Activated T-helper 17 cell treated with anti-CD3 and anti-CD28 coated beads, Interleukin-2, amount 50 U/mL, for 72 hours (primary cell): ENCODE measurements around the gene C1orf87. TPM values are rescaled to one million over a fixed set of nuclear protein-coding genes. Genes with fewer than 3 reads are reported as not detected.
A peak's percentile ranks its signal among the peaks of the same experiment; 100 is the strongest.

Experiments used
- ATAC-seq: fragments of 150-1000 bp; cut with Tn5 transposase; replicated peaks from 2 replicates; pipeline ENCODE4 v1.10.0; 2021; ENCODE audit warnings: mild to moderate bottlenecking, moderate library complexity
- H3K27ac Mint-ChIP-seq: one replicate; pipeline ENCODE4 v1.8.0; 2022; ENCODE audit warnings: mixed read lengths
- H3K27me3 Mint-ChIP-seq: one replicate; pipeline ENCODE4 v1.8.0; 2022; ENCODE audit warnings: mixed read lengths
- H3K36me3 Mint-ChIP-seq: one replicate; pipeline ENCODE4 v1.8.0; 2022; ENCODE audit warnings: low read depth, mild to moderate bottlenecking, mixed read lengths
- H3K4me1 Mint-ChIP-seq: one replicate; pipeline ENCODE4 v1.8.0; 2022; ENCODE audit warnings: mixed read lengths
- H3K4me3 Mint-ChIP-seq: one replicate; pipeline ENCODE4 v1.8.0; 2022; ENCODE audit warnings: mild to moderate bottlenecking, mixed read lengths
- H3K9me3 Mint-ChIP-seq: one replicate; pipeline ENCODE4 v1.8.0; 2022; ENCODE audit warnings: mixed read lengths
- total RNA-seq, 2 donors: library from RNA; stranded (reverse); gene quantifications; one replicate each; pipeline ENCODE4 v1.2.3, GENCODE V29; 2022

The C1orf87 gene
- total RNA-seq, 2 donors from 2014 or later = not detected

DNA sequence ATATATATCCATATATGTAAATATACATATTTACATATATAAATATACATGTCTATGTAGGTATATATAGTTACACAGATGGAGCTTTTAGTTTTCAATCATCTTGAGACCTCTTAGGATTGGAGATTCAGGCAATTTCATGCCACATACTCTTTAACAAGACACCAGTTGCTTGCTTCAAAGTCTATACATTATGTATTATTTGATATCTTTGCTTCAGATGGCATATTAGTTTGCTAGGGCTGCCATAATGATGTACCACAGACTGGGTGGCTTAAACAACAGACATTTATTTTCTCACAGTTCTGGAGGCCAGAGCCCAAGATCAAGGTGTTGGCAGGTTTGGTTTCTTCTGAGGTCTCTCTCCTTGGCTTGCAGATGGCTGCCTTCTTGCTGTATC, 14.1 kb upstream of the C1orf87 start:
- Mint-ChIP-seq H3K4me1 (no peaks in the 10 kb centered on the region), H3K27ac (no peak overlapping the region), H3K4me3 (no peak overlapping the region), H3K27me3 (peaks cover 7% of the 10 kb centered on the region), H3K9me3 (no peaks in the 10 kb centered on the region), H3K36me3 (no peaks in the 10 kb centered on the region)
- no peak for ATAC-seq

- ATAC-seq = no peak
- H3K4me3 Mint-ChIP-seq = no peak overlapping the region
- H3K36me3 Mint-ChIP-seq = no peaks in the 10 kb centered on the region
- no peaks in the 10 kb centered on the region for H3K9me3 Mint-ChIP-seq
- H3K4me1 Mint-ChIP-seq = no peaks in the 10 kb centered on the region
- peaks cover 30% of the 10 kb centered on the region for H3K27me3 Mint-ChIP-seq
- no peak overlapping the region for H3K27ac Mint-ChIP-seq
These were observed 4.6 kb upstream of the C1orf87 start for GRCh38 chr1:60078182-60078581.

DNA sequence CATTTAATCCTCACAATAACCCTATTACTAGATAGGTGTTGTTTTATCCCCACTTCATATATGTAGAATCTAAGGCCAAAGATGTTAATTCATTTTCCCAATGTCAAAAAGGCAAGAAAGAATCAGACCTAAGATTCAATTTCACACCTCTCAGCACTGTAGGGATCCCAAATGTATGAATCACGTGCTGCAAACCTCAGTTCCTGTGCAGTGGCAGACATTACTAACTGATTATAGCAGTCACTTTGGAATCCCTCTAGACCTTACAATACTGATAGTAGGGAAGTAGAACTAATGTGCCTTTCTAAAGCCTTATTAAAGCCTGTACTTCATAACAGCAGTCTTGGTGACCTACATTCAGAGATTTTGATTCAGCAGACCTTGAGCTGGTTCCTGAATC, 2.3 kb downstream of the C1orf87 start:
- Mint-ChIP-seq H3K9me3 (no peaks in the 10 kb centered on the region), H3K27me3 (peaks cover 36% of the 10 kb centered on the region), H3K36me3 (no peaks in the 10 kb centered on the region), H3K4me3 (no peak overlapping the region), H3K4me1 (no peaks in the 10 kb centered on the region), H3K27ac (no peak overlapping the region)
- ATAC-seq = no peak

- Mint-ChIP-seq H3K36me3 (no peaks in the 10 kb centered on the region), H3K9me3 (no peaks in the 10 kb centered on the region), H3K27me3 (peaks cover 22% of the 10 kb centered on the region), H3K4me3 (no peak overlapping the region), H3K4me1 (no peaks in the 10 kb centered on the region), H3K27ac (no peak overlapping the region)
- no peak for ATAC-seq
These were observed 3.9 kb downstream of the C1orf87 start for GRCh38 chr1:60069691-60070090.

DNA sequence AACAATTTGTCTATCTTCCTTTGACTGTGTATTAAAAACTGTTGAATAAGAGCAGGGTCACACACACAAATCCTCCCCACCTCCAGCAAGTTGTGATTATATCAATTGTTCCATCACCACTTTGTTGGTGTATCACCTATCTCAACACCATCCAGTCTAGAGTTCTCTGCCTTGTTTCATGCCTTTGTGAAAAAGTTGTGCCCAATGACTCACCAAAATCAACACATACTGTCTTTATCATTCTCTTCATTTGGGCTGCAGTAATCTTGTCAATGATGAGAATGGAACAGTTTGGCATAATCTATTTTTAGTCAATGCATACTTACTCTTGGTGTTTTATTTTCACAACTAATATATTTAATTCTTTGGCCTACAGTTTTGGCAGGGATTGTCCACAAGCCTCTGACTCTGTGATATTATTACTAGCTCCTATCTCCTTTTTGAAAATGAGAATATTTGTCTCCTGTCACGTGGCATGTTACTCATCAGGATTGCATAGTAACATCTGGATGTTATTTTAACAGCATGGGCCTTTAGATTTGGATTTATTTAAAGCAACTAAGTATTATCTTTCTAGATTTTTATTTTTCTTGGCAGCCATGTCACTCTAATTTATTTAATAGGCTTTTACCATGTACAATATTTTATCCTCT, 5.1 kb downstream of the C1orf87 start:
- Mint-ChIP-seq H3K4me3 (no peak overlapping the region), H3K9me3 (no peaks in the 10 kb centered on the region), H3K36me3 (no peaks in the 10 kb centered on the region), H3K27me3 (peaks cover 19% of the 10 kb centered on the region), H3K4me1 (no peaks in the 10 kb centered on the region), H3K27ac (no peak overlapping the region)
- no peak for ATAC-seq

DNA sequence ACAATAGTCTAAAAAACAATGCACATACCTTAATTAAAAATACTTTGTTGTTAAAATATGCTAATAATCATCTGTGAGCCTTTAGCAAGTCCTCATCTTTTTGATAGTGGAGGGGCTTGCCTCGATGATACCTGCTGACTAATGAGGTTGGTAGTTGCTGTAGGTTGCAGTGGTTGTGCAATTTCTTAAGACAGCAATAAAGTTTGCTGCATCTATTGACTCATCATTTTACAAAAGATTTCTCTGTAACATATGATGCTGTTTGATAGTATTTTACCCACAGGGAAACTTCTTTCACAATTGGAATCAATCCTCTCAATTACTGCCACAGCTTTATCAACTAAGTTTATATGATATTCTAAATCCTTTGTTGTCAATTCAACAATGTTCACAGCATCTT, 7.6 kb downstream of the C1orf87 start:
- no peaks in the 10 kb centered on the region for H3K36me3 Mint-ChIP-seq
- H3K27me3 Mint-ChIP-seq = peaks cover 3% of the 10 kb centered on the region
- no peak overlapping the region for H3K27ac Mint-ChIP-seq
- no peak overlapping the region for H3K4me3 Mint-ChIP-seq
- ATAC-seq = no peak
- no peaks in the 10 kb centered on the region for H3K9me3 Mint-ChIP-seq
- no peaks in the 10 kb centered on the region for H3K4me1 Mint-ChIP-seq

GRCh38 chr1:60065199-60065598, 8.4 kb downstream of the C1orf87 start:
- Mint-ChIP-seq H3K27me3 (peaks cover 3% of the 10 kb centered on the region), H3K36me3 (no peaks in the 10 kb centered on the region), H3K4me3 (no peak overlapping the region), H3K4me1 (no peaks in the 10 kb centered on the region), H3K9me3 (no peaks in the 10 kb centered on the region), H3K27ac (no peak overlapping the region)
- ATAC-seq = no peak

- no peaks in the 10 kb centered on the region for H3K9me3 Mint-ChIP-seq
- H3K27me3 Mint-ChIP-seq = peaks cover 3% of the 10 kb centered on the region
- no peaks in the 10 kb centered on the region for H3K4me1 Mint-ChIP-seq
- H3K36me3 Mint-ChIP-seq = no peaks in the 10 kb centered on the region
- ATAC-seq = peak; percentile 43
- no peak overlapping the region for H3K4me3 Mint-ChIP-seq
- H3K27ac Mint-ChIP-seq = no peak overlapping the region
These were observed 10.0 kb downstream of the C1orf87 start for GRCh38 chr1:60063561-60063960.

- H3K27ac Mint-ChIP-seq = no peak overlapping the region
- H3K4me3 Mint-ChIP-seq = no peak overlapping the region
- ATAC-seq = no peak
- peaks cover 6% of the 10 kb centered on the region for H3K27me3 Mint-ChIP-seq
- no peaks in the 10 kb centered on the region for H3K4me1 Mint-ChIP-seq
- no peaks in the 10 kb centered on the region for H3K9me3 Mint-ChIP-seq
- no peaks in the 10 kb centered on the region for H3K36me3 Mint-ChIP-seq
These were observed 14.1 kb downstream of the C1orf87 start for GRCh38 chr1:60059468-60059867.

- H3K27ac Mint-ChIP-seq = no peak overlapping the region
- H3K27me3 Mint-ChIP-seq = peaks cover 10% of the 10 kb centered on the region
- H3K36me3 Mint-ChIP-seq = no peaks in the 10 kb centered on the region
- H3K9me3 Mint-ChIP-seq = no peaks in the 10 kb centered on the region
- ATAC-seq = no peak
- H3K4me3 Mint-ChIP-seq = no peak overlapping the region
- H3K4me1 Mint-ChIP-seq = no peaks in the 10 kb centered on the region
These were observed 18.2 kb downstream of the C1orf87 start for GRCh38 chr1:60055336-60055735.

- ATAC-seq = no peak
- Mint-ChIP-seq H3K4me1 (no peaks in the 10 kb centered on the region), H3K27ac (no peak overlapping the region), H3K36me3 (no peaks in the 10 kb centered on the region), H3K9me3 (no peaks in the 10 kb centered on the region), H3K27me3 (peaks cover 12% of the 10 kb centered on the region), H3K4me3 (no peak overlapping the region)
These were observed 19.2 kb downstream of the C1orf87 start for GRCh38 chr1:60054374-60054773.

GRCh38 chr1:60052601-60053000, 21.0 kb downstream of the C1orf87 start:
- H3K9me3 Mint-ChIP-seq = no peaks in the 10 kb centered on the region
- no peaks in the 10 kb centered on the region for H3K4me1 Mint-ChIP-seq
- H3K27ac Mint-ChIP-seq = no peak overlapping the region
- H3K4me3 Mint-ChIP-seq = no peak overlapping the region
- no peaks in the 10 kb centered on the region for H3K36me3 Mint-ChIP-seq
- ATAC-seq = no peak
- peaks cover 16% of the 10 kb centered on the region for H3K27me3 Mint-ChIP-seq

GRCh38 chr1:60051191-60051590, 22.4 kb downstream of the C1orf87 start:
- no peaks in the 10 kb centered on the region for H3K4me1 Mint-ChIP-seq
- no peak overlapping the region for H3K27ac Mint-ChIP-seq
- H3K27me3 Mint-ChIP-seq = peaks cover 16% of the 10 kb centered on the region
- no peak for ATAC-seq
- H3K4me3 Mint-ChIP-seq = no peak overlapping the region
- H3K36me3 Mint-ChIP-seq = no peaks in the 10 kb centered on the region
- H3K9me3 Mint-ChIP-seq = no peaks in the 10 kb centered on the region

DNA sequence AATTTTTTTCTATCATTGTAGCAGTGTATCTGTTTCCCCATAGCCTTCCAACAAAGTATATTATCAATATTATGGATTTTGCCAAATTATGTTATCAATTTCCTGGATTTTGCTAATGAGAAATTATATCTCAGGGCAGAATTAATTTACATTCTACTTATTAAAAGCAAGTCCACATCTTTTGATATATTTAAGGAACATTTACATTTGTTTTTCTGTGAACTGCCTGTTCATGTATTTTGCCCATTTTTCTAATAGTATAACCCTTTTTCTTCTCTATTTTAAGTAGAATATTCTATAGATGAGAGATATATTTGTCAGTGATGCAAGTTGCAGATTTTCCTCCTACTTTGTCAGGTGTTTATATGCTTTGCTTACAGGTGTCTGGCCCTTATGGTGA, 24.4 kb downstream of the C1orf87 start:
- ATAC-seq = no peak
- Mint-ChIP-seq H3K4me1 (no peaks in the 10 kb centered on the region), H3K36me3 (no peaks in the 10 kb centered on the region), H3K4me3 (no peak overlapping the region), H3K27ac (no peak overlapping the region), H3K9me3 (no peaks in the 10 kb centered on the region), H3K27me3 (peaks cover 10% of the 10 kb centered on the region)

- Mint-ChIP-seq H3K27ac (no peak overlapping the region), H3K4me3 (no peak overlapping the region), H3K9me3 (no peaks in the 10 kb centered on the region), H3K27me3 (peaks cover 6% of the 10 kb centered on the region), H3K36me3 (no peaks in the 10 kb centered on the region), H3K4me1 (no peaks in the 10 kb centered on the region)
- ATAC-seq = no peak
These were observed 28.7 kb downstream of the C1orf87 start for GRCh38 chr1:60044881-60045280.

DNA sequence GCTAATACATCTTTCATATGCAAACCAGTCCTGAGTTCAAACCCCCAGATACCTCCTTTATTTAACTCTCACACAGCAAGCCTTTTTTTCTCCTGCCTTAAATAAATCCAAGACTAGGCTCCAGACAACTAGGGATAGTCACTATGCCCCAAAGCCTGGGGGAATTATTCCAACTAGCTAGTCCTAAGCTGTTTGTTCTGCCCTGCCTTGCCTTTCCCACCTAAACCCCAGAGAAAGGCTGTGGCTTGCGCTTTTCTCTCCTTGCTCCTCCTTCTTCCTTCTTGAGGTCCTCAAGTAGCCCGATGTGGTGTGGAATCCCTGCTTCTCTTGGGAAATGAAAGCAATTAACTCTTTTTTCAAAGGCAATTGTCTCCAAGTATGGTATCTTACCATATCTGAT, 31.8 kb downstream of the C1orf87 start:
- Mint-ChIP-seq H3K27me3 (no peaks in the 10 kb centered on the region), H3K4me3 (no peak overlapping the region), H3K9me3 (no peaks in the 10 kb centered on the region)

More for the DNA sequence above, 31.8 kb downstream of the C1orf87 start:
- no peaks in the 10 kb centered on the region for H3K4me1 Mint-ChIP-seq
- ATAC-seq = no peak
- H3K36me3 Mint-ChIP-seq = no peaks in the 10 kb centered on the region
- no peak overlapping the region for H3K27ac Mint-ChIP-seq
